GM21423 (cell line): ENCODE data around the gene SNAP91.
A peak's percentile ranks its signal among the peaks of the same experiment; 100 is the strongest.

Experiments
- ATAC-seq: cut with Tn5 transposase; IDR thresholded peaks from one replicate; pipeline ENCODE4 v1.9.1; 2021; ENCODE audit warnings: mild to moderate bottlenecking, moderate library complexity; ENCODE audit not compliant: unreplicated experiment

SNAP91 gene

GRCh38 chr6:83546636-83547035 is 162.3 kb downstream of the SNAP91 start:
- ATAC-seq, result no peak

GRCh38 chr6:83539678-83540077 is 169.2 kb downstream of the SNAP91 start:
- ATAC-seq, result no peak

- no peak for ATAC-seq
Observed at GRCh38 chr6:83536647-83537589, 172.0 kb downstream of the SNAP91 start.

GRCh38 chr6:83536034-83536646 is 172.8 kb downstream of the SNAP91 start:
- ATAC-seq, result peak; percentile 70

- ATAC-seq, result no peak
Observed at GRCh38 chr6:83518816-83519480, 190.0 kb downstream of the SNAP91 start.

GRCh38 chr6:83517500-83517899 is 191.4 kb downstream of the SNAP91 start:
- no peak for ATAC-seq

- ATAC-seq, result peak; percentile 44
Observed at GRCh38 chr6:83514866-83515466, 193.9 kb downstream of the SNAP91 start.

GRCh38 chr6:83514466-83514865 is 194.4 kb downstream of the SNAP91 start:
- ATAC-seq, result peak; percentile 9

- peak; percentile 44 for ATAC-seq
Observed at GRCh38 chr6:83511901-83512681, 196.8 kb downstream of the SNAP91 start, which contains the start of gene PRSS35. Gene PRSS35, plus strand, starts transcription at chr6:83512534. Its CDS starts 10,908 bp downstream, at chr6:83523442.

- ATAC-seq, result no peak
Observed at GRCh38 chr6:83511266-83511665, 197.6 kb downstream of the SNAP91 start.

GRCh38 chr6:83510791-83511190 is 198.1 kb downstream of the SNAP91 start:
- ATAC-seq, result no peak

- no peak for ATAC-seq
Observed at GRCh38 chr6:83509441-83509840, 199.5 kb downstream of the SNAP91 start.

GRCh38 chr6:83505356-83505755 is 203.5 kb downstream of the SNAP91 start:
- ATAC-seq, result no peak
